Superior temporal gyrus (tissue), 1 donor: ENCODE data around the gene GIGYF2.
"Not testable (repeated sequence)": the region's sequence is repeated elsewhere in the genome, so short reads cannot be mapped to it uniquely, and the experiment has no call there.

Experiments used
- DNase-seq: peaks from one replicate; pipeline ENCODE4 v3.0.0-alpha.2; 2016; ENCODE audit errors: extremely low spot score

Gene GIGYF2

DNA sequence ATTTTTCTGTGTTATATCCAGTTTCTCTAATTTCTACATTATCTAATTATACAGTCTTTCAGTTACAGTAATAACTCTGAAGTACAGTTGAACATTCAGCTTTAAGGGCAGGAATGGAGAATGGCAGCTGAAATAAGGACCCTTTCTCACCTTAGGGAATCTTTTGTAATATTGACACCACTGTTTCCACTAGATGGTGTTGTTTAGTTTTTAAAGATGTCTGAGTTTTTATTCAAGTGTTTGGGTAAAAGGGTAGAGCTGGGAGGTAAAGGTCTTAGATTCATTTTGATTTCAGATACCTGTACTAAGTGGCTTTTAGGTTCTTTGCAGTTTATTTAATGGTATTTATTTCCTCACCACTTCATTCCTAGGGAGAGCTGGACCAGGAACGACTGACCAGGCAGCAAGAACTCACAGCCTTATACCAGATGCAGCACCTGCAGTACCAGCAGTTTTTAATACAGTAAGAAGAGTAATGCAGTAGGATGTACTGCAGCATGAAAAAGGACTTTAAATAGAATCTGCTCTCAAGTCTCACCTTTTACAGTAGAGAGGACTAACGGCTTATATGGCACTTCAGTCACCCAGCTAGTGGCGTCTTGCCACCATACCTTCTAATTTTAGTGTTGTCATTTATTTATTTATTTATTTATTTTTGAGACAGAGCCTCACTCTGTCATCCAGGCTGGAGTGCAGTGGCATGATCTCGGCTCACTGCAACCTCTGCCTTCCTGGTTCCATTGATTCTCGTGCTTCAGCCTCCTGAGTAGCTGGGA, 112.4 kb downstream of the GIGYF2 start:
- DNase-seq = no peak

DNA sequence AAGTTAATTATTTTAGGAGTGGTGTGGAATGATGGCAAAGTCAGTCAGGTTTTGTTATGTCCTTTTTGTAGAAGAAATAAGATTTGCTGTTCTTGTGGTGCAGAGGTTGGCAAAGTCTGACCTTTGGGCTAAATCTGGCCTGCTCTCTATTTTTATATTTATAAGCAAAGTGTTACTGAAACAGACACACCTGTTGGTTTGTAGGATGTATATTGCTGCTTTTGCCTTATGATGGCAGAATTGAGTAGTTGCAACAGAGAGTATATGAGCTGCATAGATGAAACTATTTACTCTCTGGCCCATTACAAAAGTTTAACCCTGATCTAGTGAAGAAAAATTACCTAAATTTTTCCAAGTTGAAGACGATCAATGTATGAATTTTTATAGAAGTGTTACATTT, 113.3 kb downstream of the GIGYF2 start:
- no peak for DNase-seq

GRCh38 chr2:232815569-232815968, 118.4 kb downstream of the GIGYF2 start:
- no peak for DNase-seq

- no peak for DNase-seq
Measured at GRCh38 chr2:232816657-232817056, 119.5 kb downstream of the GIGYF2 start.

DNA sequence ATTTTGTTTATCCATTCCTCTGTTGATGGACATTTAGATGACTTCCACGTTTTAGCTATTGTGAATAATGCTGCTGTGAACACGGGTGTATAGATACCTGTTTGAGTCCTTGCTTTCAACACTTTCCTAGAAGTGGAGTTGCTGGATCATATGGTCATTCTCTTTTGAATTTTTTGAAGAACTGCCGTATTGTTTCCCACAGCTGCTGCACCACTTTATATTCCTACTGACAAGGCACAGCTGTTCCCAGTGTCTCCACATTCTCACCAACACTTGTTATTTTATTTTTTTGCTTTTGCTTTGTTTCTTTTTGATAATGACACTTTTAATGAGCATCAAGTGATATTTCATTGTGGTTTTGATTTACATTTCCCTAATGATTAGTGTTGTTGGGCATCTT, 120.6 kb downstream of the GIGYF2 start:
- no peak for DNase-seq

- no peak for DNase-seq
Measured at GRCh38 chr2:232829988-232830387, 132.9 kb downstream of the GIGYF2 start.

DNA sequence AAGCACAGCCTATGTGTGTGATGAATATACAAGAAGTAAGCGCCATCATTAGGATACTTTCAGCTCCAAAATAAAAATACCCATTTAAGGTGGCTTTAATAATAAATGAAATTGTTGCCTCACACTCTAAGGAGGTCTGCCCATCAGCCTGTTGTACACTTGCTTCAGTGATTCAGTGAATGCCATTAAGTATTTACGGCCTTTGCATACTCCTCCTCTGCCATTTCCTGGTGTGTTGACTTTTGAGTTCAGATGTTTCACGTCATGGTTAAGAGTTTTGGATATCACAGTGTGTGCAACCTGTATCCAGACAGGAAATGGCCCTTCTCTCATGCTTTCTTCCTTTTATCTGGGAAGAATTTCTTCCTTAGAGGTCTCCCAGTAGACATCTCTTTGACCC, 134.4 kb downstream of the GIGYF2 start:
- DNase-seq = no peak

GRCh38 chr2:232833830-232834229, 136.7 kb downstream of the GIGYF2 start:
- DNase-seq = no peak

GRCh38 chr2:232835687-232836208, 138.6 kb downstream of the GIGYF2 start:
- DNase-seq = no peak

DNA sequence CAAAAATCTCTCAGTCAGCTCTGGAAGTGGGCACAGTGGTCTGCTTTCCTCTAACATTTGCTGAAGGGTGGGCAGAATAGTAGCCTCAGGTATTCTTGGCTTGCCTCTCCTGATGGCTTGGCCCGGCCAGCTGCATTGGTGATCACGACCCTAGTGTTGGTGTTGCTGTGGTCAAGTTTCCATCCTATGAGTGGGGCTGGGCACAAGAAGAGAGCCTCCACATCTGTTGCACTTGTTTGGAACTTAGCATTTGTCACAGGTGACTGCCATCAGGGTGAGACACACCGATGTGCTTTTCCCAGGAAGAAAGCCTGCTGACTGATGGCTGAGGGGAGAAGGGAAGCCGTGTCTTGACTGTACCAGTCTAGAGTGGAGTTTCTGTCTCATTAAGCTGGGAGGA, 139.8 kb downstream of the GIGYF2 start:
- no peak for DNase-seq

DNA sequence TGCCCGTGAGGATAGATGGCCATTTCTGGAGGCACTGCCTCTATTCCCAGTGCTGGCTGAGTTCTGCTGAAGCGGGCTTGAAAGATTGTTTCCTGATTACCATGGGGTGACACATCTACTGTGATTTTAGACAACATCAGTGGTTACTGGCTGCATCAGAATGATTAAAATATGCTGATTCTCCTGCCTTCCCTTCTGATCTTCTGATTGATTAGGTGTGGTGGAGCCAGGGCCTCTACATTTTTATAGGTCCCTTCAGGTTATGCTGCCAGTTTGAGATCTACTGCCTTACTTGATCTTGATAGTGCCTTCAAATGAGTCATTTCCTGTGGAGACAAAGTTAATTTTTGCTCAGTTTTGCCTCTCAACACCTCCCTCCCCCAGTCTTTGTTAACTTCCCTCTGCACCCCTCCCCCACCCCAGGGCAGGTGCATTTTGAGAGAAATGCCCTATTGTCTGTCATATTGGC, 141.3 kb downstream of the GIGYF2 start:
- DNase-seq = no peak

- peak; percentile 66 for DNase-seq
Measured at GRCh38 chr2:232839411-232840079, 142.4 kb downstream of the GIGYF2 start.

GRCh38 chr2:232842689-232843088, 145.6 kb downstream of the GIGYF2 start:
- DNase-seq = peak; percentile 21

DNA sequence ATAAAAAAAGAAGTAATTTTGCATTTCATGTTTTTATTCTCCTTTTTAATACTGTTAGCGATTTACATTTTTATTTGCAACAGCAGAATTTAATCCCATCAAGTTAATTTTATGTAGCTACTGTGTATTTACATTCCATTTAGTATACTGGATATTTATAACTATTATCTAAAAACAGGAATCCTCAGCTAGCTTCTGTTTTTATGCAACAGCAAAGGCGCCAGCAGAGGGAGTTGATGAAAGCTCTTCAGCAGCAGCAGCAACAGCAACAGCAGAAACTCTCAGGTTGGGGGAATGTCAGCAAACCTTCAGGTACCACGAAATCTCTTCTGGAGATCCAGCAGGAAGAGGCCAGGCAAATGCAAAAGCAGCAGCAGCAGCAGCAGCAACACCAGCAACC, 146.7 kb downstream of the GIGYF2 start:
- peak; percentile 68 for DNase-seq

DNA sequence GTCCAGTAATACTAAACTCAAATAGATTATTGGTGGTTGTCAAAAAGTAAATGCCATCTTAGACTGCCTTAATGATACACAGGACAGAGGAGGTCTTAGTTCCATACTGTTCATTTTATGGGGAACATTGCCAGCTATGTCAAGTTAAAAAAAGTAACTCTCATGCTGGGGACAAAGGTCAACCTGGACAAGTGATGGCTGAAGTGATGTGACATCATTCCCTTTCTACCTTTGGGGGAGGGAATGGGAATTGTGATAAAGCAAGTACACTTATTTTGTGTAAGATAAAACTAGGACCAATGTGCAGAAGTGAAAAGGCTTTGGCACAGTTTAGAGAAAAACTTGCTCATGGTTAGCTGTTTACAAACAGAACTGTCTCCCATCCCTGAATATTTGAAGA, 148.9 kb downstream of the GIGYF2 start:
- DNase-seq = no peak

GRCh38 chr2:232850039-232850438, 152.9 kb downstream of the GIGYF2 start:
- DNase-seq = no peak

DNA sequence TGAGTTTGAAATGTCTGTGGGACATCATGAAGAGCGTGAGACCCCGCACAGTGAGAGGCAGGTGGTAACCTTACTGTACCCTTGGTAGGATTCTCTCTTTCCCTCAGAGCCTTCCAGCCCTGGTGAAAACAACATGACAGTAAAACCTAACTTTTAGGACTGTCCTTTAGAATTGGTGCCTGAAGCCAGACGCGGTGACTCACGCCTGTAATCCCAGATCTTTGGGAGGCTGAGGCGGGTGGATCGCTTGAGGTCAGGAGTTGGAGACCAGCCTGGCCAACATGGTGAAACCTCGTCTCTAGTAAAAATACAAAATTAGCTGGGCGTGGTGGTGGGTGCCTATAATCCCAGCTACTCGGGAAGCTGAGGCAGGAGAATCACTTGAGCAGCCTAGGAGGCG, 154.9 kb downstream of the GIGYF2 start:
- DNase-seq = not testable (repeated sequence)

DNA sequence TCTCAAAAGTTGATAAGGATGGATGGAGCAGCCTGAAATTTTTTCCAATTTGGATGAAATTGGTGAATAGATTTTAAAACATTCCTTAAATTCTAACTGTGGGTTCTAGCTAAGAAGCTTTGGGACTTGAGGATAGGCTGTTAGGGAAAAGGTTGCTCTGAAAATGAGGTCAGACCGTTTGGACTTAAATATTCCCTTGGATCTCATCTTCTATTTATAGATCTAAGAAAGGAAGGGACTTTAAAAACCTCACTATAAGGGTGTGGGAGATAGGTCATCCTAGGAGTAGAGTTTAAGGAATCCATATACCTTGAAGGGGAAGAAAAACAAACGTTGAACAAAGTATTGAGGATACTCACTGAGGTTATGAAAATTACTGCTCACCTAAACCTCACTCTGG, 155.5 kb downstream of the GIGYF2 start:
- DNase-seq = no peak

DNA sequence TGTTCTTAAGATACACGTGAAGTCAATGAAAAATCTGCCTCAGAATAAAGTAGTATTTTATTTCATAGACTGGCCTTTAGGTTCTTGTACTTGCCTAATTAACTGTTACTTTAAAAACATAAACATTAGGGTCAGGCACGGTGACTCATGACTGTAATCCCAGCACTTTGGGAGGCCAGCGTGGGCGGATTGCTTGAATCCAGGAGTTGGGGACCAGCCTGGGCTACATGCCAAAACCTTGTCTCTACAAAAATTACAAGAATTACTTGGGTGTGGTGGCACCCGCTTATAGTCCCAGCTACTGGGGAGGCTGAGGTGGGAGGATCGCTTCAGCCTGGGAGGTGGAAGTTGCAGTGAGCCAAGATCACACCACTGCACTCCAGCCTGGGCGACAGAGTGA, 157.0 kb downstream of the GIGYF2 start:
- DNase-seq = no peak

GRCh38 chr2:232857158-232857563, 160.0 kb downstream of the GIGYF2 start:
- no peak for DNase-seq

GRCh38 chr2:232859385-232859916, 162.3 kb downstream of the GIGYF2 start:
- no peak for DNase-seq

- DNase-seq = no peak
Measured at GRCh38 chr2:232860593-232861241, 163.6 kb downstream of the GIGYF2 start.
